ENCODE data around the gene EXPH5.

EXPH5 gene

DNA sequence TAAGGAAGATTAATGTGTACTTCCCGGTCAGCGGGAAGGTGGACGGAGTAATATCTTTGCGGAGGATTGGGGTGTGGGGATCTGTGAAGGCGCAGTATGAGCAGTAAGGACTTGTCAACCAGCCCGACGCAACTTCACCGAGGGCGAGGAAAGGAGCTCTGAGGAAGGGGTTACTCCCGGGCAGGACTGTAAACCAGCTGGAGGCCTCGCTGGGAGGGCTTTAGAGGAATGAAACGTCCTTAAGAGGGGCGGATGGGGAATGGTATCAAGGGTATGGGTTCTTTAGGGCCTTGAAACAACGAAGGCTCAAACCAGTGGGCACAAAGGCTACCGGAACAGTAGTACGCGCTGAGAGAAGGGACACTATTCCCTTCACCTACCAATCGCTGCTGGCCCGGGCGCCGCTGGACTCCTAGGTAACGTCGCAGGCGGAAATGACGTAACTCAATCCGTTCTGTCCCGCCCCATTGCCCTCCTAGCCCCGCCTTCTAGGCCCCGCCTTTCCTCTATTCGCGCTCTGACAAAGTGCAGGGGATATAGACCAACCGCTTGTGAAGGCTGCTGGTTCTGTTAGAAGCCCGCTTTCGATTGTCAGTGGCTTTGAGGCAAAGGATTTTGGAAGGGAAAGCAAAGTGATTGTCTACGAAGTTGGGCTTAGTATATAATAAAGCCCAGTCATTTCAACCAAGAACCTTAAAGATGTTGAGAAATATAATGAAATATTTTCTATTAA lies 126.3 kb downstream of the EXPH5 start, which contains the start of gene C11orf65 (continued):
- TF ChIP-seq, protein P1, sequence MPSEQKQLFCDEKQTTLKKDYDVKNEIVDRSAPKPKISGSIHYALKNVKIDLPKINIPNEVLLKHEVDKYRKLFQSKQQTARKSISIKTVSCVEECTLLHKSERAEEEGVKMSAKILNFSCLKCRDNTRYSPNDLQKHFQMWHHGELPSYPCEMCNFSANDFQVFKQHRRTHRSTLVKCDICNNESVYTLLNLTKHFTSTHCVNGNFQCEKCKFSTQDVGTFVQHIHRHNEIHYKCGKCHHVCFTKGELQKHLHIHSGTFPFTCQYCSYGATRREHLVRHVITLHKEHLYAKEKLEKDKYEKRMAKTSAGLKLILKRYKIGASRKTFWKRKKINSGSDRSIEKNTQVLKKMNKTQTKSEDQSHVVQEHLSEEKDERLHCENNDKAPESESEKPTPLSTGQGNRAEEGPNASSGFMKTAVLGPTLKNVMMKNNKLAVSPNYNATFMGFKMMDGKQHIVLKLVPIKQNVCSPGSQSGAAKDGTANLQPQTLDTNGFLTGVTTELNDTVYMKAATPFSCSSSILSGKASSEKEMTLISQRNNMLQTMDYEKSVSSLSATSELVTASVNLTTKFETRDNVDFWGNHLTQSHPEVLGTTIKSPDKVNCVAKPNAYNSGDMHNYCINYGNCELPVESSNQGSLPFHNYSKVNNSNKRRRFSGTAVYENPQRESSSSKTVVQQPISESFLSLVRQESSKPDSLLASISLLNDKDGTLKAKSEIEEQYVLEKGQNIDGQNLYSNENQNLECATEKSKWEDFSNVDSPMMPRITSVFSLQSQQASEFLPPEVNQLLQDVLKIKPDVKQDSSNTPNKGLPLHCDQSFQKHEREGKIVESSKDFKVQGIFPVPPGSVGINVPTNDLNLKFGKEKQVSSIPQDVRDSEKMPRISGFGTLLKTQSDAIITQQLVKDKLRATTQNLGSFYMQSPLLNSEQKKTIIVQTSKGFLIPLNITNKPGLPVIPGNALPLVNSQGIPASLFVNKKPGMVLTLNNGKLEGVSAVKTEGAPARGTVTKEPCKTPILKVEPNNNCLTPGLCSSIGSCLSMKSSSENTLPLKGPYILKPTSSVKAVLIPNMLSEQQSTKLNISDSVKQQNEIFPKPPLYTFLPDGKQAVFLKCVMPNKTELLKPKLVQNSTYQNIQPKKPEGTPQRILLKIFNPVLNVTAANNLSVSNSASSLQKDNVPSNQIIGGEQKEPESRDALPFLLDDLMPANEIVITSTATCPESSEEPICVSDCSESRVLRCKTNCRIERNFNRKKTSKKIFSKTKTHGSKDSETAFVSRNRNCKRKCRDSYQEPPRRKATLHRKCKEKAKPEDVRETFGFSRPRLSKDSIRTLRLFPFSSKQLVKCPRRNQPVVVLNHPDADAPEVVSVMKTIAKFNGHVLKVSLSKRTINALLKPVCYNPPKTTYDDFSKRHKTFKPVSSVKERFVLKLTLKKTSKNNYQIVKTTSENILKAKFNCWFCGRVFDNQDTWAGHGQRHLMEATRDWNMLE (tag by site-specific recombination; conservative IDR thresholded peaks at IDR 0.05; ENCODE audit: low read depth) = peak; percentile 60
- TF ChIP-seq, protein P2, sequence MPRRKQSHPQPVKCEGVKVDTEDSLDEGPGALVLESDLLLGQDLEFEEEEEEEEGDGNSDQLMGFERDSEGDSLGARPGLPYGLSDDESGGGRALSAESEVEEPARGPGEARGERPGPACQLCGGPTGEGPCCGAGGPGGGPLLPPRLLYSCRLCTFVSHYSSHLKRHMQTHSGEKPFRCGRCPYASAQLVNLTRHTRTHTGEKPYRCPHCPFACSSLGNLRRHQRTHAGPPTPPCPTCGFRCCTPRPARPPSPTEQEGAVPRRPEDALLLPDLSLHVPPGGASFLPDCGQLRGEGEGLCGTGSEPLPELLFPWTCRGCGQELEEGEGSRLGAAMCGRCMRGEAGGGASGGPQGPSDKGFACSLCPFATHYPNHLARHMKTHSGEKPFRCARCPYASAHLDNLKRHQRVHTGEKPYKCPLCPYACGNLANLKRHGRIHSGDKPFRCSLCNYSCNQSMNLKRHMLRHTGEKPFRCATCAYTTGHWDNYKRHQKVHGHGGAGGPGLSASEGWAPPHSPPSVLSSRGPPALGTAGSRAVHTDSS (tag by site-specific recombination; IDR thresholded peaks at IDR 0.05) = no peak
- TF ChIP-seq, protein P3, sequence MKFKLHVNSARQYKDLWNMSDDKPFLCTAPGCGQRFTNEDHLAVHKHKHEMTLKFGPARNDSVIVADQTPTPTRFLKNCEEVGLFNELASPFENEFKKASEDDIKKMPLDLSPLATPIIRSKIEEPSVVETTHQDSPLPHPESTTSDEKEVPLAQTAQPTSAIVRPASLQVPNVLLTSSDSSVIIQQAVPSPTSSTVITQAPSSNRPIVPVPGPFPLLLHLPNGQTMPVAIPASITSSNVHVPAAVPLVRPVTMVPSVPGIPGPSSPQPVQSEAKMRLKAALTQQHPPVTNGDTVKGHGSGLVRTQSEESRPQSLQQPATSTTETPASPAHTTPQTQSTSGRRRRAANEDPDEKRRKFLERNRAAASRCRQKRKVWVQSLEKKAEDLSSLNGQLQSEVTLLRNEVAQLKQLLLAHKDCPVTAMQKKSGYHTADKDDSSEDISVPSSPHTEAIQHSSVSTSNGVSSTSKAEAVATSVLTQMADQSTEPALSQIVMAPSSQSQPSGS (tag by site-specific recombination; IDR thresholded peaks at IDR 0.05; ENCODE audit: low read depth) = peak; percentile 98
- TF ChIP-seq ZBTB20 (tag by site-specific recombination; IDR thresholded peaks at IDR 0.05) (peak; percentile 94), ZBTB17 (tag by site-specific recombination; IDR thresholded peaks at IDR 0.05) (peak; percentile 62), GLIS1 (tag by site-specific recombination; IDR thresholded peaks at IDR 0.05) (peak; percentile 41; the same call in 1 of the 2 replicates), ZNF701 (tag by site-specific recombination; IDR thresholded peaks at IDR 0.05) (no peak), ZNF501 (tag by site-specific recombination; IDR thresholded peaks at IDR 0.05) (peak; percentile 92), ZNF677 (tag by site-specific recombination; IDR thresholded peaks at IDR 0.05) (no peak), ZNF266 (tag by site-specific recombination; IDR thresholded peaks at IDR 0.05; ENCODE audit: low read depth) (no peak)
- TF ChIP-seq, protein P4, sequence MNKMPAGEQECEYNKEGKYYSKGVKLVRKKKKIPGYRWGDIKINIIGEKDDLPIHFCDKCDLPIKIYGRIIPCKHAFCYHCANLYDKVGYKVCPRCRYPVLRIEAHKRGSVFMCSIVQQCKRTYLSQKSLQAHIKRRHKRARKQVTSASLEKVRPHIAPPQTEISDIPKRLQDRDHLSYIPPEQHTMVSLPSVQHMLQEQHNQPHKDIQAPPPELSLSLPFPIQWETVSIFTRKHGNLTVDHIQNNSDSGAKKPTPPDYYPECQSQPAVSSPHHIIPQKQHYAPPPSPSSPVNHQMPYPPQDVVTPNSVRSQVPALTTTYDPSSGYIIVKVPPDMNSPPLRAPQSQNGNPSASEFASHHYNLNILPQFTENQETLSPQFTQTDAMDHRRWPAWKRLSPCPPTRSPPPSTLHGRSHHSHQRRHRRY (tag by site-specific recombination; IDR thresholded peaks at IDR 0.05) = no peak

DNA sequence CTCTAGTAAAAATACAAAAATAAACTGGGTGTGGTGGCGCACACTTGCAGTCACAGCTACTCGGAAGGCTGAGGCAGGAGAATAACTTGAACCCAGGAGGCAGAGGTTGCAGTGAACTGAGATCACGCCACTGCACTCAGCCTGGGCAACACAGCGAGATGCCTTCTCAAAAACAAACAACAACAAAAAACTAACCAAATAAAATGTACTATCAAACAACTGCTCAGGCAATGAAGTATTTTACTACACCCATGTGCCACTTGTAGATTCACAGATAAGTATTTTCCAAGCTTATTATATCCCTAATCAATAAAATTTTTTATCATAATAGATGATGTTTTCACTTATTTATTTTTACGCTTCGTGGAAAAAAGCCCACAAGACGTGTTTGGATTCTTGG lies 127.2 kb downstream of the EXPH5 start:
- Histone ChIP-seq H3K4me1 (ENCODE audit: control insufficient read depth, insufficient read depth, low read length) (no peaks in the 10 kb centered on the region), H3K9me3 (ENCODE audit: control insufficient read depth, insufficient read depth, low read depth, low read length) (no peaks in the 10 kb centered on the region), H3K36me3 (ENCODE audit: control insufficient read depth in 2 of 2, insufficient read depth in 1 of 2, low read length in 2 of 2) (no peaks in the 10 kb centered on the region), H3K4me3 (ENCODE audit: low read depth, low read length) (peak overlapping the region; percentile 84), H3K27ac (ENCODE audit: extremely low read depth, low read depth, low read length) (no peak overlapping the region)
- CTCF ChIA-PET = no interaction called here
- TF ChIP-seq SCRT2 (tag by site-specific recombination; IDR thresholded peaks at IDR 0.05) (peak; percentile 23), KLF8 (tag by site-specific recombination; IDR thresholded peaks at IDR 0.05) (no peak), ZNF335 (tag by site-specific recombination; conservative IDR thresholded peaks at IDR 0.05) (peak; percentile 64), ZNF157 (tag by site-specific recombination; IDR thresholded peaks at IDR 0.05) (no peak), ZNF248 (tag by site-specific recombination; IDR thresholded peaks at IDR 0.05) (no peak)
- TF ChIP-seq, protein P5, sequence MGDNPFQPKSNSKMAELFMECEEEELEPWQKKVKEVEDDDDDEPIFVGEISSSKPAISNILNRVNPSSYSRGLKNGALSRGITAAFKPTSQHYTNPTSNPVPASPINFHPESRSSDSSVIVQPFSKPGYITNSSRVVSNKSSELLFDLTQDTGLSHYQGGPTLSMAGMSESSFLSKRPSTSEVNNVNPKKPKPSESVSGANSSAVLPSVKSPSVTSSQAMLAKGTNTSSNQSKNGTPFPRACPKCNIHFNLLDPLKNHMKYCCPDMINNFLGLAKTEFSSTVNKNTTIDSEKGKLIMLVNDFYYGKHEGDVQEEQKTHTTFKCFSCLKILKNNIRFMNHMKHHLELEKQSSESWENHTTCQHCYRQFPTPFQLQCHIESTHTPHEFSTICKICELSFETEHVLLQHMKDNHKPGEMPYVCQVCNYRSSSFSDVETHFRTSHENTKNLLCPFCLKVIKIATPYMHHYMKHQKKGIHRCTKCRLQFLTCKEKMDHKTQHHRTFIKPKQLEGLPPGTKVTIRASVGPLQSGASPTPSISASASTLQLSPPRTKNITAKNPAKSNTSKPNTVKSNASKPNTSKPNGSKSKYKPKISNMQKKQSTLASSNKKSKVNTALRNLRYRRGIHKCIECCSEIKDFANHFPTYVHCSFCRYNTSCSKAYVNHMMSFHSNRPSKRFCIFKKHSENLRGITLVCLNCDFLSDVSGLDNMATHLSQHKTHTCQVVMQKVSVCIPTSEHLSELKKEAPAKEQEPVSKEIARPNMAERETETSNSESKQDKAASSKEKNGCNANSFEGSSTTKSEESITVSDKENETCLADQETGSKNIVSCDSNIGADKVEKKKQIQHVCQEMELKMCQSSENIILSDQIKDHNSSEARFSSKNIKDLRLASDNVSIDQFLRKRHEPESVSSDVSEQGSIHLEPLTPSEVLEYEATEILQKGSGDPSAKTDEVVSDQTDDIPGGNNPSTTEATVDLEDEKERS (tag by site-specific recombination; IDR thresholded peaks at IDR 0.05) = no peak
- POLR2A ChIA-PET = no interaction called here
